ENCODE results near the gene MAST4. TPM values are rescaled to one million over a fixed set of nuclear protein-coding genes. Genes with fewer than 3 reads are reported as not detected.
A peak's percentile ranks its signal among the peaks of the same experiment; 100 is the strongest.

Gene MAST4
- polyA plus RNA-seq, 1 experiment: 11.6 TPM

DNA sequence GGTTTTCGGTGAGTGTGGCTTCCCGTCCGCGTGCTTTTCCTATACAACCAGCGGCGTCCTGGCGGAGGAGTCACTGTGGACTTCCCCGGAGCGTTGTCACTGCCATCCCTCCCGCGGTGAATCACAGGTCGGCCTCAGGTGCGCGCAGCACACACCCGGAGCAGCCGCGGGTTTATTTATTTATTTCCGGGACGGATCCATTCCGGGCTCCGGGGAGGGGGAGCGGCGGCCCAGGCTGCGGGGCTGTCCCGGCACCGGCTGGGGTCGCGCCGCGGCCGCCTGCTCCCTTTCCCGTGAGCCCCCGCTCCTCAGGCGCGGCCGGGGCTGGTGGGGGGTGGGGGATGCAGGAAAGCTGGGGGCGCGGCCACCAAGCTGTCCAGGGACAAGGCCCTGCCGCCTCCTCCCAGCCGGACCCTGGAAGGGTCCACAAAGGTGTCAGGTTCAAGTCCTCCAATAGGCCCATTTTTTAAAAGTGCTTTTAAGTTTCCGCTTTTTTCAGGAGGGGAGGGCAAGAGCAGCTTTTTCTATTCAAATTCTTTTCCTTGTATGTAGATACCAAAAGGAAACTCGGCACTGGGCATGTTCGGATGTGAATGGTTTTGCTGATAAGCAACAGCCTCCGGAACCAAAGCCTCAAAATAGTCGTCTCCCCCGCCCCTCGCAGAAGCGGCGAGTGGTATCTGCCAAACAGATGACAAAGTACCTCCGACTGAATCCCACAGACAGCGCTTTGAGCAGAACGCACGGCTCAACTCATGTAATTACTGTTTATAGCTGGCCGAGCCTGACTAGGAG is 407.9 kb downstream of the MAST4 start:
- Histone ChIP-seq H3K27ac (ENCODE audit: low read depth, low read length) (peak overlapping the region; percentile 54), H3K9me3 (ENCODE audit: control insufficient read depth, insufficient read depth, low read length) (no peaks in the 10 kb centered on the region), H3K27me3 (ENCODE audit: control insufficient read depth, insufficient read depth, low read length) (no peaks in the 10 kb centered on the region), H3K4me3 (ENCODE audit: low read depth, low read length) (peak overlapping the region; percentile 63)
- TF ChIP-seq, protein P1, sequence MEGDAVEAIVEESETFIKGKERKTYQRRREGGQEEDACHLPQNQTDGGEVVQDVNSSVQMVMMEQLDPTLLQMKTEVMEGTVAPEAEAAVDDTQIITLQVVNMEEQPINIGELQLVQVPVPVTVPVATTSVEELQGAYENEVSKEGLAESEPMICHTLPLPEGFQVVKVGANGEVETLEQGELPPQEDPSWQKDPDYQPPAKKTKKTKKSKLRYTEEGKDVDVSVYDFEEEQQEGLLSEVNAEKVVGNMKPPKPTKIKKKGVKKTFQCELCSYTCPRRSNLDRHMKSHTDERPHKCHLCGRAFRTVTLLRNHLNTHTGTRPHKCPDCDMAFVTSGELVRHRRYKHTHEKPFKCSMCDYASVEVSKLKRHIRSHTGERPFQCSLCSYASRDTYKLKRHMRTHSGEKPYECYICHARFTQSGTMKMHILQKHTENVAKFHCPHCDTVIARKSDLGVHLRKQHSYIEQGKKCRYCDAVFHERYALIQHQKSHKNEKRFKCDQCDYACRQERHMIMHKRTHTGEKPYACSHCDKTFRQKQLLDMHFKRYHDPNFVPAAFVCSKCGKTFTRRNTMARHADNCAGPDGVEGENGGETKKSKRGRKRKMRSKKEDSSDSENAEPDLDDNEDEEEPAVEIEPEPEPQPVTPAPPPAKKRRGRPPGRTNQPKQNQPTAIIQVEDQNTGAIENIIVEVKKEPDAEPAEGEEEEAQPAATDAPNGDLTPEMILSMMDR (IDR thresholded peaks at IDR 0.05; ENCODE audit: low read depth, low read length): no peak
- CTCF ChIA-PET: interaction anchor here (3.4 to 3.5 kb wide), 2 partner anchors 17 to 146 kb away, joined by 15 to 22 read pairs; no protein-coding TSS in a partner anchor
- DNase-seq (ENCODE audit: low read depth, low spot score): peak; percentile 59
- POLR2A ChIA-PET: interaction anchor here (1.3 to 1.7 kb wide), 2 partner anchors 45 to 146 kb away, joined by 4 to 7 read pairs; no protein-coding TSS in a partner anchor

DNA sequence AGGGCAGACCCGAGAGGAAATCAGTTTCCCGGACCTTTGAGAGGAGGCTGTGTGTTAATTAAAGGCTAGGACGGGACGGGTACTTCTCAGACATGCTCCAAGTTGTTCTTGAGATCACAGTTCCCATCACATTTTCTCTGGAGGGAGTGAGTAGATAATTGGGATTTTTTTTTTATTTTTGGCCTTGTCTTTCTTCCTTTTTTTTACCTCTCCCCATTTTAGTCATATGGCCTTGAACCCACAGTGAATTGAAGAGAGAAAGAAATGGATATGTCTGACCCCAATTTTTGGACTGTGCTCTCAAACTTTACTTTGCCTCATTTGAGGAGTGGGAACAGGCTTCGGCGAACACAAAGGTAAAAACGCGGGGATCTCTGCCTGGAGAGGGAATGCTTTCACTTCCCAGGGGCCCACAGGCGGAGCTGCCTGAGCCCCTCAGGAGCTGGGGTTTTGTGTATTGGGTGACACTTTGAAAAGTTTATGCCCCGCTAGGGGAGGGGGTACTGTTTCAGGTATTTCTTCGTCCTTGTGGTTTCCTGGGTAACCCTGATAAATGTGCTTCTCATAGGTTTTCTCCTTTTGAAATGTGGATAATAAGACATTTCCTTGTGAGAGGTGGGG is 408.6 kb downstream of the MAST4 start:
- Histone ChIP-seq H3K4me3 (ENCODE audit: low read depth, low read length) (peak overlapping the region; percentile 63), H3K9me3 (ENCODE audit: control insufficient read depth, insufficient read depth, low read length) (no peaks in the 10 kb centered on the region), H3K27me3 (ENCODE audit: control insufficient read depth, insufficient read depth, low read length) (no peaks in the 10 kb centered on the region), H3K27ac (ENCODE audit: low read depth, low read length) (peak overlapping the region; percentile 54)
- TF ChIP-seq, protein P1 (IDR thresholded peaks at IDR 0.05; ENCODE audit: low read depth, low read length): no peak
- DNase-seq (ENCODE audit: low read depth, low spot score): no peak
- ChIA-PET POLR2A (interaction anchor here (1.3 to 1.7 kb wide), 2 partner anchors 45 to 145 kb away, joined by 4 to 7 read pairs; no protein-coding TSS in a partner anchor), CTCF (interaction anchor here (0.6 to 3.5 kb wide), 3 partner anchors 18 to 145 kb away, joined by 3 to 22 read pairs (median 15); no protein-coding TSS in a partner anchor)

DNA sequence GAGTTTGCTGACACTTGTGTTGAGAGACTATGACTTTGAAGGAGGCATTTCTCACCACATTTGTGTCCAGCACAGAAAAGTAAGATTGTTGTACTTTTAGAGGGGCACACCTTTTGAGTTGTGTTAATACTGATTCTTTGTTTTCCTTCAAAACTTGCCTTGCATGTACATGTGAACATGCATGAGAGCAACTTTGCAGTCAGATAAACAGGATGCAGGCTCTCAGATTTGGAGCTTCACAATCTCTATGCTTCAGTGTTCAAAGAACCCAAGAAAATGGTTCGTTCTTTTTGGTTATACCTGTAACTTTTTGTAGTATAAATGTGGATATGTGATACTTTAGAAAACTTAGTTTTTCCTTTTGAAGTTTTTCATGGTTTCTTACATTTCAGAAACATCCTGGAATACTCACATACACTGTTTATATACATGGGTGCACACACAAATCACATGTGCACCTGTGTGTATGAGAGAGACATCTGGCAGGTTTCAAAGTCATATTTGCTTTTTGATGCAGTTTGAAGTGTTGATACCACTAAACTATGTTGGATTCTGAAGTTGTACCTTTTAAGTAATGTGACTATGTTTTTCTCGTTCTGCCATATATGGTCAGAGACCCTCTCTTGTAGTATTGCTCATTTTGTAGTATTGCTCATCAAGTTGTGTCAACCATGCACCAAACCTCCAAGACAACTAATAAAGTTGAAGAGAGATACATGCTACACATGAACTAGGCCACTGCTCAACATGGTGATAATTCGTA is 409.7 kb downstream of the MAST4 start:
- Histone ChIP-seq H3K27ac (ENCODE audit: low read depth, low read length) (no peak overlapping the region), H3K4me3 (ENCODE audit: low read depth, low read length) (peak overlapping the region; percentile 63)

DNA sequence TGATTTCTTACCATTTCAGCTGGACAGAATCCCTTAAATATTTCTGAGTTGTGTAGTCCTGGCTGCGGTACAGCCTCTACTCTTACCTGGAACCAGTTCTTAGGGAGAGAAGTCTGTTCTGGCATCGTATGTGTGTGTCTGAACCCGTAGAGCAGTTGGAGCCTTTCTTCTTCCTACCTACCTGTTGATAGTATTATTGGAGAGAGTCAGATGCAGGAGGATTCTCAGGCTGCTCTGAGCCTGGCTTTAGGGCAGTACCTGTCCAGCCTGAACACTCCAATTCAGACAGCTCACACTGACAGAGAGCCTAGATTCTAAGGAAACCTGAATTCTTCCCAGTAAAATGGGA is 410.3 kb downstream of the MAST4 start:
- no peak for DNase-seq (ENCODE audit: low read depth, low spot score)
- H3K4me3 ChIP-seq (ENCODE audit: low read depth, low read length): peak overlapping the region; percentile 63
- no peaks in the 10 kb centered on the region for H3K27me3 ChIP-seq (ENCODE audit: control insufficient read depth, insufficient read depth, low read length)
- H3K27ac ChIP-seq (ENCODE audit: low read depth, low read length): no peak overlapping the region
- ChIA-PET POLR2A (no interaction called here), CTCF (no interaction called here)
- H3K9me3 ChIP-seq (ENCODE audit: control insufficient read depth, insufficient read depth, low read length): no peaks in the 10 kb centered on the region
- TF ChIP-seq, protein P1 (IDR thresholded peaks at IDR 0.05; ENCODE audit: low read depth, low read length): no peak

More for the DNA sequence above, 409.7 kb downstream of the MAST4 start:
- H3K27me3 ChIP-seq (ENCODE audit: control insufficient read depth, insufficient read depth, low read length): no peaks in the 10 kb centered on the region
- CTCF ChIA-PET: interaction anchor here (3.4 kb wide), 1 partner anchor 144 kb away, joined by 15 read pairs; no protein-coding TSS in a partner anchor
- POLR2A ChIA-PET: no interaction called here
- TF ChIP-seq, protein P1 (IDR thresholded peaks at IDR 0.05; ENCODE audit: low read depth, low read length): no peak
- DNase-seq (ENCODE audit: low read depth, low spot score): no peak
- H3K9me3 ChIP-seq (ENCODE audit: control insufficient read depth, insufficient read depth, low read length): no peaks in the 10 kb centered on the region
